Left renal cortex interstitium (tissue), 4 donors: ENCODE data around the gene MGP. TPM values are rescaled to one million over a fixed set of nuclear protein-coding genes. Genes with fewer than 3 reads are reported as not detected.

Experiments
- DNase-seq, 4 donors: peaks; one replicate each; pipeline ENCODE4 v3.0.0-alpha.2; 2013; ENCODE audit warnings: low read depth in 4 of 4, low spot score in 2 of 4, missing footprints in 1 of 4
- polyA plus RNA-seq, 4 donors: library from polyadenylated mRNA; unstranded; fragments of 120-200 nt; gene quantifications; one replicate each; pipeline ENCODE4 v1.2.1, GENCODE V29; 2013; ENCODE audit not compliant: insufficient read length in 4 of 4

The MGP gene
- polyA plus RNA-seq, 4 donors = 29.4 to 65.6 (median 41.6) TPM

DNA sequence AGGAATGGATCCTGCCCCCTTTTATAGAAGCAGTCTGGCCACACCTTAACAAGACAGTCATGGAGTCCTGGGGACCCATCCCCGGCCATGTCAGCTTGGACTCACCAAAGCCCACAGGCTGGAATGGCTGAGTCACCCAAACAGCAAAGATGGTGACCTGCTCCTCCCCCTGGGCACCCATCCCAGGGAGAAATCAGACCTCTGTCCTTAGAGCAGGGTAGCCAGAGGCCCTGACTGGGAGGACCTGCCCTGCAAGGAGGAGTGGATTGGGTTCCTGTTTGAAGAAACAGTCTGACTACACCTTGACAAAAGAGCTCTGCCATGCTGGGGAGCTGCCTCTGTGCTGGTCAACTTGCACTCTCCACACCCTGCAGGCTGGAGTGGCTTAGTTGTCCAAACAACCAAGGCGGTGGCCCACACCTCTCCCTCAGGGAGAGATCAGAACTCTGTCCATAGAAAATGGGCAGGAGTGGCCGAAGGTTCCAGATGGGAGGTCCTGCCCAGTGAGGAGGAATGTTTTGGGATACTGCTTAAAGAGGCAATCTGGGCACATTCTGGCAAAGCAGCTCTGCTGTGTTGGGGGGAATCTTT is 16.6 kb downstream of the MGP start:
- DNase-seq = no peak

DNA sequence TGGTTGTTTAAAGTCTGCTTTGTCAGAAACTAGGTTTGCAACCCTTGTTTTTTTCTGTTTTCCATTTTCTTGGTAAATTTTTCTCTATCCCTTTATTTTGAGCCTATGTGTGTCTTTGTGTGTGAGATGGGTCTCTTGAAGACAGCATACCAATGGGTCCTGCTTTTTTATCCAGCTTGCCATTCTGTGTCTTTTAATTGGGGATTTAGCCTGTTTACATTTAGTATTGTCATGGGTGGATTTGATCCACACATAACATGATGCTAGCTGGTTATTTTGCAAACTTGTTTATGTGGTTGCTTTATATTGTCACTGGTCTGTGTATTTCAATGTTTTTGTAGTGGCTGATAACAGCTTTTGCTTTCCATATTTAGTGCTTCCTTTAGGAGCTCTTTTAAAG is 25.2 kb downstream of the MGP start:
- DNase-seq = no peak

DNA sequence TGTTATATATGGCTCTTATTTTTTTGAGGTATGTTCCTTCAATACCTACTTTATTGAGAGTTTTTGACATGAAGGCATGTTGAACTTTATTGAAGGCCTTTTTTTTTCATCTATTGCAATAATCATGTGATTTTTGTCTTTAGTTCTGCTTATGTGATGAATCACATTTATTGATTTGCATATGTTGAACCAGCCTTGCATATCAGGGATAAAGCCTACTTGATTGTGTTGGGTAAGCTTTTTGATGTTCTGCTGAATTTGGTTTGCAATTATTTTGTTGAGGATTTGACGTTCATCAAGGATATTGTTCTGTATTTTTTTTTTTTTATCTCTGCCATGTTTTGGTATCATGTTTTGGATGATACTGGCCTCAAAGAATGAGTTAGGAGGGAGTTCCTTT is 27.1 kb downstream of the MGP start:
- no peak for DNase-seq

DNA sequence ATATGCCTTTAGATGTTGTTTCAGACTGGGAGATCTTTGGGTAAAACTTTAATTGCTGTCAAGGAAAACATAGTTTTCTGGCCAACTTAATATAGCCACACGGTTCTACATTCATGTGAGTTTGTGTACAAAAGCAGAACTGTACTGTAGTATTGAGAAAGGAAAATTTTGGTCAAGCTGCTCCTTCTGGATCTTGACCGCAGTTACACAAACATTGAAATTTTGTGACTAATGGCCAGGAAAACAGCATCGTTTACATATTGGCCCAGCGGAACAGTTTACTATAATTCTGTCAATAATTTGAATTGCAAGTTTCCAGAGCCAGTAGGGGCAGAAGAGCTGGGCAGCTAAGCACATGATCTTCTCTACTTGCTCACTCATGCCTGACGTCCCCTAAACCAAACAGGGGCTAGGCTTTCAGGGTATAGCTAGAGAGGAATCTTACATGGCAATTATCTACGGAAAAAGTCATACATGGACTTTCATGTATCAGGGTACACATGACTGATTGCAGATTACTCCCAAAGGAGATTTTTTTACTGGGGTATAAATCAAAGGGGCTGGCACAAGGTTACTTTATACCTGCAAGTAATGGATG is 31.0 kb downstream of the MGP start:
- no peak for DNase-seq

DNA sequence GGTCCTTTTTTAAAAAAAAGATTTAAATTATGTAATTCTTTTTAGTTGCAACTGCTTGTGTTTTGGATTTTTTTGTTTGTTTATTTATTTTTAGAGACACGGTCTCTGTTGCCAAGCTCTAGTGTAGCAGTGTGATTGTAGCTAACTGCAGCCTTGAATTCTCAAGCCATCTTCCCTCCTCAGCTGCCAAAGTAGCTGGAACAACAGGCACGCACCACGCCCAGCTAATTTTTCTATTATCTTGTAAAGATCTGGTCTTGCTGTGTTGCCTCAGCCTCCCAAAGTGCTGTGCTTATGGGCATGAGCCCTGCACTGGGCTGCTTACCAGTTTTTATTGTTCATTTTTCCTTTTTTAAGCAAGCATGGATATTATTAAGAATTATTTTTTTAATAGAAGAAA is 31.7 kb downstream of the MGP start:
- no peak for DNase-seq

DNA sequence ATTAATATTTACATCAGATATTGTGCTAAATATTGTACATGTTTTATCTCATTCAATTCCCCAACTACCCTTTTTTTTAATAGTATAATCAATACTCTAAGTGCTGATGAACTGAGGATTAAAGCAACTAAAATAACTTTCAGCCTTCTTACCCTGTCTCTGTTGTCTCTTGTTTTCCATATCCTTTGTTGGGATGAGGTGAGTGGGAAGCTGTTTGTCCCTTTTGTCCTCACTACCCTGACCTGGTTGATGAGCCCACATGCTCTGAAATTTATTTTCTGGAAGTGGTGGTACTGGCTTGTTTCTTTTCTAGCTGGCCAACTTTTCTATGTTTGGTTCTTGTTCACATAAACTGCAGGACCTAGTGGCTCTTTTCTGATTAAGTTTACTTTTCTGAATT is 32.8 kb downstream of the MGP start:
- no peak for DNase-seq

DNA sequence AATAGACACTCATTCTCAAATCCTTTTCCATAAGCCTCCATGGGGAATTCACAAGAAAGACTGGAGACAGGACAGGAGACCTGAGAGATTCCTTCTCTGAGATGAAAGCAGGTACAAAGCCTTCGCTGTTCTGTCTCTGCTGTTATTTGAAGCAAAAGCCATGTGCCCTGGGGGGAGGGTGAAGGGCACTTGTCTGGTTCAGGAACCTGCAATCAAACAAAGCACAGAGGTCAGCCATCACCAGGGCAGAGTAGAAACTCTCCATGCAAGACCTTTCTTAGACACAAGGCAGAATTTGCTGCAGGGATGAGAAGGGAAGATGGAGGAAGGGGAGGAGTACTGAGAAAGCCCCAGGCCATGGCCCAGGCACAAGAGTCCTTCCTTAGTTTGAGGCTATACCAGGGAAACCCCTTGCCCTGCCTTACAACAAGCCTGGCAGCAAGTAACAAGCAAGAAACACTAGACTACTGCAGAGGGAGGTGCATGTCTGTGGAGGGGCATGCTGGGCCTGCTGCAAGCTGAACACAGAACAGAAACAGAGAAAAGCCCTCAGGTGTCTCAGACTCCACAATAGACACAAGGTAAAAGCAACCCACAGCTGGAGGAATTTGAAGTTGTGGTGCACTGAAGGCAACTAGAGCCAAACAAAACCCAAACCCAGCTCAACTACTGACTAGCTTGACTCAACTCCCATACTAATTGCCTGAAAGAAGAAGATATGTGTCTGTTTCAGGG is 34.6 kb downstream of the MGP start:
- DNase-seq = no peak

DNA sequence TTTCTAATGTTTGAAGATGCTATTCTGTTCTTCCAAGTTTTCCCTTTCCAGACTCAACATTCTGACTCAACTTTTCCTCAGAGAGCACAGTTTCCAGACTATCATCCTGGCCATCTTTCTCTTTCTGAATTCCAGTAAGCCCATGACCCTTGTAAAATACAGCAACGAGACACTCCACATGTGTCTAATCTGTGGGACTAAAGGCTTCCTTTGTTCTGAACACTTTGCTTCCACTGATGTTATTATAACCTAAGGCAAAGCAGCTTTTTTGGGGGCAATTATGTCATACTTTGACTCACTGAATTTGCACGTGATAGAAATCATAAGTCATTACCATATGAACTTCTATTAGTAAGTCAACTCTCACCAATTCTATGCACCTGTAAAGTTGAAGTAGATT is 36.0 kb downstream of the MGP start:
- no peak for DNase-seq

DNA sequence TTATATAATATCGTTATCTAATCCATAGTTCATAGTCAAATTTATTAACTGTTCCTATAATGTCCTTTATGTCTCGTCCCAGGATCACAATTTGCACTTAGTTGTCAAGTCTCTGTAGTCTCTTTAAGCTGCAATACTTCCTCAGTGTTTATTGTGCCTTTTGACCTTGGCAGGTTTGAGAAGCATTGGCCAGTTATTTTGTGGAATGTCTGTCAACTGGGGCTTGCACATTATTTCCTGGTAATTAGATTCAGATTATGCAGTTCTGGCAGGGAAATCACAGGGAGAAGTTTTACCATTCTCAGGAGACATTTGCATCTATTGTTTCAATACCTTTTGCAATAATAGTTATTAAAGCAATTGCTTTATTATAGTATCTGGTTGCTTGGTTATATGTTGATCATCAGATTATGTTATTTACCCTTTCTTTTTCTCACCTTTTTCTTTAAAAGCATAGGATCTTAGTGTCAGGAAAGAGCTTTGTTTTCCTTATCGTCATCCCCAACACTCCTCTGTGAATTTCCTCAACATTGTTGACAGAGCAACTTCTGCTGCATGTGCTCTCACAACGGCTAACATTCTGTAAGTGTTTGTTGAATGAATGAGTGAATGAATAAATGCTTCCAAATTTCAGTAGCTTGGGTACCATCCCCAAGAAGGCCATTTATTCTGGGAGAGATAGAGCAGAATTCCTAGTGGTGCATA is 38.6 kb downstream of the MGP start:
- DNase-seq = no peak

DNA sequence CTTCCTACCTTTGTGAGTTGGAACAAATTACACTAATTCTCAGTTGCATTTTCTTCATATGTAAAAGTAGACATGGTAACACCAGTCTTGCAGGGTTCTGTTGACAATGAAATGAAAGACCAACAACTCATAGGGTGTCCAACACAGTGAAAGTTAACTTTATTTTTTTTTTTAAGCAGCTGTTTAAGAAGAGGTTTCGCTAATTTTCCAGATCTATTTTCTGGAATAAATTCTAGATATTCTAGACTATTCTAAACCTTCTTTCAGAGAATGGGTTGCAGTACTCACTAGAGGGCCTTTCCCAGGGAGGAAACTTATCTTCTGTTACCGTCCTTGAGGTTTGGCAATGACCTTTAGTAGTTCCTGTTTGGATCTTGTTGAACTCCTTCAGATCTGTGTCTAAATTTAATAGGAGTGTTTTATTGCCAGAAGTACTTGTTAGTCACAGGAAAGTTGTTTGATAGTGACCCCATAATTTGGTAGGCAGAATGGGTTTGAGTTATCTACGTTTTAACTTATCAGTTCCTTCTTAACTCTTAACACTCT is 39.5 kb downstream of the MGP start:
- no peak for DNase-seq

DNA sequence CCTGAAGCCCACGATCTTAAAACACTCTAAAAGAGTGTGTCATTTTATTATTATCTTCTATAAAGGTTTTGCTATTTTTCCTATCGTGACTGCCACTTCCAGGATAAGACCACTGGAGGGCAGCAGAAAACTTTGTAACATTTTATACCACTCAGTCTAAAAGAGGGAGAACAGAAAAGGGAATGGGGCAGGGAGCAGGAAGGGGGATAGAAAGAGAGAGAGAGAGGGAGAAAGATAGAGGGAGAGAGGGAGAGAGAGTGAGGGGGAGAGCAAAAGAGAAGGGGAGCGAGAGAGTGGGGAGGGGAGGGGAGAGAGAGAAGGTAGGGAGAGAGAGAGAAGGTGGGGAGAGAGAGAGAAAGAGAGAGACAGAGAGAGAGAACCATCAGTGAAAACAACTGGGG is 40.3 kb downstream of the MGP start:
- peak in 2 of 4 donors; percentile 44 to 68 for DNase-seq

DNA sequence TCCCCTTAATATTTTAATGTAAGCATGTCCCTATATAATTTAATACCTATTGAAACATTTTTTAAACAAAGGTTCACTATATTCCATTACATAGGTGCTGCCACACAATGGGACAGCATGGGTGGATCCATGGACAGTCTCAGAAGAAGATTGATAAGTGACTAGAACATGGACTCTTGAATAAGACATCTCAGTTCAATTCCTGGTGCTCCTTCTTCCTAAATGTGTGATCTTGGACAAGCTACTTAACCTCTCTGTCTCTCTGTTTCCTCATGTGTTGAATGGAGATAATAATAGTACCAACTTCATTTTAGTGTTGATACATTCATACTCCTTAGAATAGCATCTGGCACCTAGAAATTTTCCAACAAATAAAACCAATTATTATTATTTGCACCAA is 41.3 kb downstream of the MGP start:
- DNase-seq = no peak

DNA sequence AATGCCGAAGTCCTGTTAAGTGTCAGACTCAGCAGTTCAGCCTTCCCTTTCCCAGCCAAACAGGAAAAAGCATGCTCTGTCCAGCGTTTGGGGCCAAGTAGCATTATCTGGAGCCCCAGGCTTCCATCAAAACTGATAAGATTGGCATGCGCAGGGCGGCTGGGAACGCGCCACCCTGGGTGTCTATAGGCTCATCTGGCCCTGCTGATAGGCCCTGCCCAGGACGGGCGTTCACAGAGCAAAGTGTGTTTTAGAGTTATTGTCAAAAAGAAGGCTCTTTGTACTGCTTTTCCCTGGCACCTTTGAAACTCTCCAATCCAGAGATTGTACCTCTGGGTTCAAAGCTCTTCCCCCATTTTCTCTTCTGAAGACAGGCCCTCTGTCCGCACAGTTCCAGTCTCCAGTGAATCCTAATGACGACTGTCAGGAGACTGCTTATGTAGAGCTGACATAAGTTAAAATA is 42.2 kb downstream of the MGP start, which contains the start of gene ART4:
ART4 (minus strand) TSS at position 102 of the 463 bp plus-strand sequence. CDS start 413 bp downstream, outside the sequence.
- no peak for DNase-seq

DNA sequence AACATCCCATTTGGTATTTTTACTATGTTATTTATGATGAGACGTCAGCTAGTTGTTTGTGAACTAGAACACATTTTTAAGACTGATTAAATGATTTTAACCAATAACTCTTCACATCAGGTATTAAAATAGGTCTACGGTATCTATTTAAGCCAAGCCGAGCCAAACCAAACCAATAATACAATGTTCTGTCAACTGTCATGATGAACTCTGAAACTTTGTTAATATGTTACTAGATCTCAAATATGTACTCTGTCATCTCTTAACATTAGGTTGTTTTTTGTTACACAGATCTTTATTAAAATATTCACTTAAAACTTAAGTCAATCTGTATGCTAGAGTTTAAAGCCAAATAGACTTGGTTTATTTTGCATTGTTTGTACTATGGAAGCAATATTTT is 43.3 kb downstream of the MGP start:
- DNase-seq = no peak

DNA sequence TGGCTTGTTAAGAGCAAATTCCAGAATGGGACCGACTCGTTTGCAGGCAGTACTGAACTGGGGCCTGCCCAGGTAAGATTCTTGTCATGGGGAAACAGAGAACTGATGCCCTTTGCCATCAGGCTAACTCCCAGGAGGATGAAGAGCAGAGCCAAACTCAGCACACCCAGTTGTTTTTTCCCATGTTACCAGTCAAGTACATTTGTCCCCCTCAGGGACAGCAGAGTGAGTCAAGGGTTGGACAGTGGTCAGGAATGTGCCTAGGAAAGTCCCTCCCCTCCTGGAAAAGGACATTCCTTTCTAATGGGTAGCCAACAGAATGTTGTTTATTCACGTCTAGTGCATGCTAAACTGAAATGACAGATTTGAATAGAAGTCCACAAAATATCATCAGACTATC is 43.9 kb downstream of the MGP start:
- no peak for DNase-seq

DNA sequence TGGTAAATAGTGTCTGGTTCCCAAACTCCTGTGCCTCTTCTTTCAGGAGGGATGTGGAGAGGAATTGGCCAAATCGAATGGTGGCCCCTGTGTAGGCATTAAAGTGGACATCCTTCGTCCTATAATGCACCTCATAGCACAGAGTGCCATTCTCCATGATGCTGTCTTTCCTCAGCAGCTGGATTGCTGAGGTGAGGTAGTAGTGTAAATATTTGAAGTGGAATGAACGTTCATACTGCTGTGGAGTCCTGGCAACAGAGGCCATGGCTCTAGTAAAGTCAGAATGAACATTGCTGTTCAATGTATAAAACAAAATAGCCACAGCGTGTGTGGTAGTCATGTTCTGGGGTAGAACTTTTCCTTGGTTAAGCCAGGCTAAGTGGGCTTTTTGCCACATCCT is 45.0 kb downstream of the MGP start:
- no peak for DNase-seq

DNA sequence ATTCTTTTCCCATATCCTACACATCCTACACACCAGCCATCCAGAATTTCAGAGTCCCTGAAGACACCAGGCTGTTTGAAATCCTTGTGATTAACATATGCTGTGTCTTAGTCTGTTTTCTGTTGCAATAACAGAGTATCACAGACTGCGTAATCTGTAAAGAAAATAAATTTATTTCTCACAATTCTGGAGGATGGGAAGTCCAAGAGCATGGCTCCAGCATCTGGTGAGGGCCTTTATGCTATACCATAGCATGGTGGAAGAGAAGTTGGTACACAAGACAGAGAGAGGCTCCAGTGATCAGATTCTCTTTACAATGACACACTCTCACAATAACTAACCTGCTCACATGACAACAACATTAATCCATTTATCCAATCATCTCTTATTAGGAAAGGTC is 46.4 kb downstream of the MGP start:
- DNase-seq = no peak

DNA sequence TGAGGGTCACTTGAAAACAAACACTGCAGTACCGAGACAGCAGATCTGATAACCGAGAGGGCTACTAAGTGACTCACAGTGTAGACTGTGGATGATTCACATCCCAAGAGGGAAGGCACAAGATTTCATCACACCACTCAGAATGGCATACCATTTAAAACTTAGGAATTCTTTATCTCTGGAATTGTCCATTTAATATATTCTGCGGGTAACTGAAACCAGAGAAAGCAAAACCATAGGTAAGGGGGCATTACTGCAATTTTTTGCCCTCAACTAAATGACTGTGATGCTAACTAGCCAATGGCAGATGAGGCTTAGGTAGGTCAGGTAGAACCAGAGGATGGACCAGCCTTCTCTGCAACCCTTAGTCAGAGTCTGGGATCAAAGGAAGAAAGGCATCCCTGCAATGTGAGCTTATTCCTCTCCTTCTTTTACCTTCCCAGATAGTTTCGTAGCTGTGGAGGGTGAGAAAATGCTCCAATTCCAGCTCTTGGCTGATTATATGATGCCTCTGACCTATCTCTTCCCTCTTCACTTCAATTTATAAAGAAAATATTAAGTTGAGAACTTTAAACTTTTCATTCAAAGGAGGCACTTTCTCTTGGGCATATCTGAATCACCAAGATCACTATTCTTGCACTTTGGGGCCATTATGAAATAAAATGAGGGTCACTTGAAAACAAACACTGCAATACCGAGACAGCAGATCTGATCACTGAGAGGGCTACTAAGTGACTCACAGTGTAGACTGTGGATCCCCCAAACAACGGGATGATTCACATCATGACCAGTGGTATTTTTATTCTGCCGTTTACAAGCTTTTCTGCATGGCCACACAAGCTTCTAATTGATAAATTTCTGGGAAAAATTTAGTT is 49.1 kb downstream of the MGP start:
- no peak for DNase-seq

DNA sequence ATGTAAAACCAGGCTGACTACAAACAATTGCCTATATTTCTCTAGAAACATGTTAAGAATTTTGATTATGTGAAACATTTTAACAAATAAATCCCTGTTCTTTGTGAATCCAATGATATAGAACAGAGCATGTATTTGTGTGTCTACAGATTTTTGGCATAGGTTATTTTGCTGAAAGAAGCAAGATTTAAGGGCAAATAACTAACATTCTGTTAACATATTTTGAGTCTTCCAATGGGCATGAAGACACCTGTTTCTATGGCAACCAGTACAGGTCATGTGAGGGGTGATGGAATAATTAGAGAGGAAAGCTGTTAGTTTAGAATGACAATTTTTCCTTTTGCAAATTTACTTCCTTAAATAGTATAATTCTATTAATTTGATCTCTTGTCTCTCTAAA is 51.1 kb downstream of the MGP start:
- no peak for DNase-seq

DNA sequence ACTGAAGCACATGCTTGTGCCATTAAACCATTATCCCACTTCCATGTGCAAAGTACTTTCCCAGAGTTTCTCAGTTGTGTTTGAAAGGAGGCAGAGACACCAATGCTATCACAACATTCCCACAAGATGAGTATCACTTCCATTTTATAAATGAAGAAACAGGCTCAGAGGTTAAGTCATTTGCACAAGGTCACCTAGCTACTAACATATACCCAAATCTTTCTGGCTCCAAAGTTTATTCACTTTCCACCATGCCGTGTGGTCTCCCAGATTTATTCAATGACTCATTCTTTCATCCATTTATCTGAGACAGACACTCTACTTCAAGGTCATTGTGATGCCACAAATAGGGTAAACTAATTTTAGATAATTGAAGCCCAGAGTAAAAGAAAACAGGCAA is 51.7 kb downstream of the MGP start:
- no peak for DNase-seq
